SHP77 (cell line): Measurements from ENCODE around the gene TMEM26.

Experiments used
- DNase-seq, 2 experiments: peaks; one replicate each; lab custom pipeline; 2025; lab: John Stamatoyannopoulos, UW

TMEM26 gene

GRCh38 chr10:61460835-61461234, 7.7 kb upstream of the TMEM26 start:
- DNase-seq: no peak

DNA sequence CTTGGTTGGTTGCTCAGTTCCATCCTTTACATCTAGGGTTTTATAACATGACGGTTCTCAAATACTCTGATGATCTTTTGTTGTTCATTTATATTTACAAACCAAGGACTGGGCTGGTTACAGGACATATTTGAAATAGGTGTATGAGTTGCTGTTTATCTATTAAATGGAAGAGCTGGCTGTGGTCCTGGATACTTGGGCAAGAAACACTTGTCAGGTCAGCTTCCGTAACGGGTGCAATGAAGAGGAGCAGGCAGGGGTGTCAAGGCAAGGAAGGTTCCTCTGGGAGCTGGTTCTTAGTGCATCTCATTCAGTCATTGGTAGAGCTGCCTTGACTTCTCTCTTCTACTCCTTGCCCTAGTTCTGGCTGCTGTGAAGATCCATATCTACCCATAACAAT, 4.8 kb upstream of the TMEM26 start:
- DNase-seq: no peak

DNA sequence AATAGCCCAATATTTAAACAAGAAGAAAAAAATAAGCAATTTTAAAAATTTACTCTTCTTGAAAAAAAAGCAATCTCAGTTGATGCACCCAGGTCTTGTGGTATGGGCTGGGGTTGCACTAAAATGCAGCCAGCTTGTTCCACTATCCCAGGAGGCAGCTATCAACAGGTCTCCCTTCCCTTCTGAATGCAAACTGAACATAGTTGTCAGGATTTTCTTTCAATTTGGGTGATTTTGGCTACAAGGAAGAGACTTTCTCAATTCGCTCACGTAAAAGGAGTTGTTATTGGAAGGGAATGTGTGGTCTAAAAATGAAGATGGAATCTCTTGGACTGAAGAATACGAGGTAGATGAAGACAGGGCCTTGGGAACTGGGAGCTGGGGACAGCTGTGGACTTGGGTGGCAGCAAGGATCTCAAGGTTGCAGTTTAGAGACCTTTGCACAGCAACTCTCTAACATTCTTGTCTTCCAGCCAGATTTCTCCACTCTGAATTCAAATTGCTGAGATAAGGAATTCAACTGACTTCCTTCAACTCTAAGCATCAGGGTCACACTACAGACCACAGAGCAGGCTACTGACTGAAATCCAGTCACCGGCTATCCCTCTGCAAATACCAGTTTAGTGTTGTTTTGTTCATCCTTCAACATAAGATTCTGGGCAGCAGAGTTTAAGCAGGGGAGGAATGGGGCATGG, 3.1 kb upstream of the TMEM26 start:
- DNase-seq: no peak

- DNase-seq: no peak
Observed at GRCh38 chr10:61455656-61456055, 2.5 kb upstream of the TMEM26 start.

DNA sequence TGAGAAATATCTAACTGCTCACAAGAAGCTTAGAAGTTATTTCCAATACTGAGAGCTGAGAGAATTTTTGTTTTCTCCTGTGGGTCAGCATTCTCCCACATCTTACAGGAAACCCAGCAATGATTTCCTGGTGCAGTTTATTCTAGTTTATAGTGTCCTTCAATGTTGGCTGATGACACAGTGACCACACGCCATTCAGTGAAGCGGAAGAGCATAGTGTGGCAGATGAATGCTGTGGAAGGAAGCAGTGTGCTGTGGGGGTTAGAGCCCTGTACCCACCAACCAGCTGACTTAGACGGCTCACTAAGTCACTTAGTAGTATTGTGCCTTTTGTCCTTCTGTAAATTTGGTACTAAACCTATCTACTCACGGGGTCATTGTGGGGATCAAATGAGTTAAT, 1.4 kb upstream of the TMEM26 start:
- DNase-seq: no peak

GRCh38 chr10:61452151-61452651, 980 bp downstream of the TMEM26 start:
- DNase-seq: no peak

- DNase-seq: no peak
Observed at GRCh38 chr10:61451357-61451756, 1.8 kb downstream of the TMEM26 start.

DNA sequence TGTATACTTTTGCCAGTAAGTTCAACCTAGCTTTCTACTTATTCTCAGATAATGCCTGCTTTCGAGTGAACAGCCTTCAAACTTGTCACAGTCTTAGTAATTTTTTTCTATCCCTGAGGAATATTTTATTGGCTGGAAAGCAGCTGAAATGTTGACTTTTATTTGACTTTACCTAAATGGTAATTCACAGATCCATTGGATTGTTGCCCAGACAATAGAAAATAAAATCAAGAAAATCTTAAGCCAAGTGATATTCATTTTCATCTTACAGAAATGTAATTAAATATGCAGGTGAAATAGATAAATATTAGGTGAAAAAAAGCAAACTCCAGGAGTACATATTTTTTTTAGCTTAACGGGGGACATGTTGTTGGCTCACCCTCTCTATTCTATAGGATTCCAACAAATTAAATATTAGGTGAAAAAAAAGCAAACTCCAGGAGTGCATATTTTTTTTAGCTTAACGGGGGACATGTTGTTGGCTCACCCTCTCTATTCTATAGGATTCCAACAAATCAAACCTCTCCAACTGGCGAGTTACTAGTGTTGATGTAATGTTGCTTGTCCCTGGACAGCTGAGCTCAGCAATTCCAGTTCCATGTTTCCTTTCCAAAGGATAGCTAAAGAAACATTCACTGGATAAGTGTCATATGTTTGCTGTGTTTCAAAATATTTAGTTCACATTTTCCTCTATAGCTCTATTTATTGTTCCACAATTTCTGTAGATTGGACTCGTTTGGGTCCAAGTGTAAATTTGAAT, 4.2 kb downstream of the TMEM26 start:
- no peak for DNase-seq

- no peak for DNase-seq
Observed at GRCh38 chr10:61448091-61448490, 5.1 kb downstream of the TMEM26 start.

DNA sequence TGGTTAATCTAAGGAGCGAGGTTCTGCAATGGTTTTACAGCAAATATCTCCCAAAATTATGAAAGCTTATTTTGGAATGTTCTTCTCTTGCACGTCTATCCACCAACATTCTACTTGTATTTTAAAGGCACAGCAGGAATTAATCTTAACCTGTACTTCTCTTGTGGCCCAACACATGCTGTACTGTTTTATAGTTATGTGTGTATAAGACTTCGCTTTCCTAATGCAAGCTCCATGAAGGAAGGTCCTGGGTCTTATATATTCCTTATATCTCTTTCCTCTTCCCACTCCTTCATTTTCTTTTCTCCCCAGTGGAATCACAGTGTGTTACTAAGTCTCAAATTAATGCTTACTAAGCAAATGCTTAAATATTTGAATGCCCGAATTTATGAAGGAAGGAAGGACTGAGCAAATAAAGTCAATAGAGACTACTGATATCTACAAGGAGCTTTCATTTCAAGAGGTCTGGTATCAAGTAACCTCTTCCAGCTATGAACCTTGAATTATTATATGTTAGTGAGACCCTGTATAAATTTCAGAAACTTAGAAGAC, 14.0 kb downstream of the TMEM26 start:
- no peak for DNase-seq

DNA sequence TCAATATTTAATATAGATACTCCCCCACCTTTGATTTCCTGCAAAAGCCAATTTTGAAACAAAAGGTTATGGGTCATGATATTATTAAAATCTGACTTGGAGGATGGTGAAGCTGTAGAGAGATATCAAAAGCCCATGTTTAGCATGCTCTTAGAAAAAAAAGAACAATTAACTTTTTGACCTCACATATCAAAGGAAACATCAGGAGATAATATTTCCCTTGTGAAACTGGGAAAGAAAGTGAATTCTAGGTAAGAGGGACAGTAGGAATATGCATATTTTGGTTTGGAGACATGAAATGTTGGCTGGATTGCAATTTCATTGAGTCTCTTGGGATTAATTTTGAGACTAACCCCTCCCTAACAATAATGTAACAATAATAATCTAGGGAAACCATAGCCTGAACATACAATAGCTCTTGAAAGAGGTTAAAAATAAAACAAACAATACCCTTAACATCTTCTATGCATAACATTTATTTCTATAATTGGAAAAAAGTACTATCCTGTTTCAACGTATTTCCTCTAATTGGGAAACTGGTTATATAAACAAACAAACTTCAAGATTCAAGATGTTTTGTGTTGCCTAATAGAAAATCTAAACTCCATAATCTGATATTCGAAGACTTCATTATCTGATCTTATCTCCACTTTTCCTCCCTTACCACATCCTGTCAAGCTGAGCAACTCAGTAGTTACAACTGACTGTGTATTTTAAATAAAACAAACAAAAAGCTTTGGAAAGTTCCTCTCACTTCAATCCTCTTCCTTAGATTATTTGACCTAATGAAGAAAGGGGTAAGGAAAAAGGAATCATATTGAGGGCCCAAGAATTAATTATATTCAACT, 14.8 kb downstream of the TMEM26 start:
- no peak for DNase-seq

DNA sequence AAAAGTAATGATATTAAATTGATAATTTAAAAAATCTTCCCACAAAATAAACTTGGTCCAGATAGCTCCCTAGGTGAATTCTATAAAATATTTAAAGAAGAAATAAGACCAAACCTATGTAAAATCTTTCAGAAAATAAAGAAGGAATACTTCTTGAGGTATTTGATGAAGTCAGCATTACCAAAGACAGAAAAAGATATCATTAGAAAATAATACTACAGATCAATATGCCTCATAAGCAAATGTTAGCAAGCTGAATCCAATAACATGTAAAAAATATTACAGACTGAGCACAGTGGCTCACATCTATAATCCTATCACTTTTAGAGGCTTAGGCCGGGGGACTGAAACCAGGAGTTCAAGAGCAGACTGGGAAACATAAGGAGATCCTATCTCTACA, 30.0 kb downstream of the TMEM26 start:
- no peak for DNase-seq

DNA sequence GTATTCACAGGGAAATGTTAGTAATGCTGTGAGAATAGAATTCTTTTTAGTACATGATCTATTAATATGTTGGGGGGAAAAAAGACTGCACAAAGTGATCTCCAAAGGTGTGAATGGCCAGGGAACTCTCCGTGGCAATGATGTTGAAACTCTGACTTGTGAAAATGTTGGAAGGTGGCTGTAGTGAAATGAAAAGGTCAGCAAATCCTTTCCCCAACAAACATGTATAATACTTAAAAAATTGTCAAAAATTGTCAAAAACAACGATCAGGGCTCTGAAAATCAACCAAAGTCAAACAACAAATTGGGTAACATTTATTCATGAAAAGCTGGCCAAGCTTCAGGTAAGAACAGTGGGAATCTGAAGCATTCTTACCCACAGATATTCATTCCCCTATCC, 35.5 kb downstream of the TMEM26 start:
- no peak for DNase-seq

GRCh38 chr10:61415824-61416223, 37.4 kb downstream of the TMEM26 start:
- DNase-seq: no peak

DNA sequence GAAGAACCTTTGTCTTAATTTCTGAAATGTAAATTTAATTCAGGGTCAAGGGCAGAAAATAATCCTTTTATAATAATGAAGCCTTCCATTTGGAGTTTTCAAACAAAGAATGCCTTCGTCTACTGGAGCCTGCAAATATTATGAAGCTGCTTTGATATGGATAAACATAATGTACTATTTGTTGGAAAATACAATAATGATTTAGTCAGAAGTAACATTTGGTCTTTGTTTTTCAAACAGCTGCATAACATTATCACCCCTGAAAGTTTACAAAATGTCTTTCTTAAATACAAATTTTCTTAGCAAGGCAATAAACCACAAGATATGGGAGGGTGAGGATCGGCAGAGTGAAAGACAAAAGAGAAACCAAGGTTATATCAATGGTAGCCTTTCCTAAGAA, 41.5 kb downstream of the TMEM26 start:
- DNase-seq: no peak

GRCh38 chr10:61410353-61411070, 42.7 kb downstream of the TMEM26 start:
- DNase-seq: no peak

GRCh38 chr10:61409157-61409556, 44.0 kb downstream of the TMEM26 start:
- no peak for DNase-seq

- DNase-seq: no peak
Observed at GRCh38 chr10:61408105-61408504, 45.1 kb downstream of the TMEM26 start.

DNA sequence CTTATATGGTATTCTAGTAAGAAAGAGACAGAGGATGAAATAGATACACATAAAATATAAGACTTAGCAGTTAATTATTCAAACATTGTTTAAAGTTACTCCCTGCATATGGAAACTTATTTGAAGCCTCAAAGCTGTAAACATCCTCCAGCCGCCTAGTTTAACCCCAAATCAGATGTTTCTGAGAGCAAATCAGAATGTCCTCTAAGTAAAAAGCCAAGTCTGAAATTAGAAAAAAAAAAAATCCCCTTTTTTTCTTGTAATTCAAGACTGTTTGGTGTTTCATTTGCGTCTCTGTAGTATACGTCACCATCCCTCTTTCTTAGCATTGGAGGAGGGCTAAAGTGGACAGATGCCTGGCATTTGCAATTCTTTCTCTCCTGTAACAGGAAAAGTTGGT, 46.4 kb downstream of the TMEM26 start:
- no peak for DNase-seq

- DNase-seq: no peak
Observed at GRCh38 chr10:61406242-61406641, 46.9 kb downstream of the TMEM26 start.

DNA sequence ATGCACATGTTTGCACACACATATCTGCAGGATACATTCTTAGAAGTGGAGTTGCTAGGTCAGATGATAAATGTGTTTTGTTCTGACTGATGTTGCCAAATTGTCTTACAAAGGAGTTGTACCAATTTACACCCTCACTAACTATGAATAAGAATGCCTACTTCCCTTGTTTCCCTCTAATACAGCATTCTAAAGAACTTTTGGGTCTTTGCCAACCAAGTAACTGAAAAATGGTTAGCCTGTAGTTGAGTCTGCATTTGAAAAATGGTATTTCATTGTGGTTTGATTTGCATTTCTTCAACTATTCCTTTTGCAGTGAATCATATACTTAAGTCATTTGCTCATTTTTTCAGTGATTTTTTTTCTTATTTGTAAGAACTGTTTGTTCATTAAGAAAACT, 48.4 kb downstream of the TMEM26 start:
- DNase-seq: no peak

GRCh38 chr10:61400524-61400923, 52.7 kb downstream of the TMEM26 start:
- DNase-seq: no peak
